ENCODE results near the gene MAP7D2. TPM values are rescaled to one million over a fixed set of nuclear protein-coding genes. Genes with fewer than 3 reads are reported as not detected.

Gene MAP7D2
- total RNA-seq, 4 donors from 2014 or later = 0.19 to 0.83 (median 0.44) TPM

DNA sequence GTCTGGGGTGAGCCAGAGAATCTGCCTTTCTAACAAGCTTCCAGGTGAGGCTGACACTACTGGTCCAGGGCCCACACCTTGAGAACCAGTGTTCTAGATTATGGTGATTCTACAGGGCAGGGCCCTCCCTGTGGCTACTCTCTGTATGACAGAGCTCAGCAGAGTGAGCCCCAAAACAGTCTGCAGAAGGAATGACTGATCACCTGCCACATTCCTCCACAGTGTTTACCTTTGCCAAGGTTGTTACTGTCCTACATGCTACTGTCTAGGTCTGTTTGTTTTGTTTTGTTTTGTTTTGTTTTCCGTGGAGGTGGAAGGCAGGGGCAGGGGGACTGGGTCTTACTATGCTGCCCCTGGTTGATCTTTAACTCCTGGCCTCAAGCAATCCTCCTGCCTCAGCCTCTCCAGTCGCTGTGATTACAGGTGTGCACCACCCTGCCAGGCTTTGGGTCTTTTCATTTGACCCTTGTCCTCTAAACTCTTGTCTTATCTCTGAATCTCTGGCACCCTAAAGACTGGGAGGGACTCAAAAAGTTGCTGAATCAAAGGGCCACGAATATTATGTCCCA lies 45.1 kb downstream of the MAP7D2 start:
- H3K27me3 ChIP-seq = no peaks in the 10 kb centered on the region
- no peak for TF ChIP-seq POLR2AphosphoS5 (IDR thresholded peaks at IDR 0.05)
- TF ChIP-seq, protein P1, sequence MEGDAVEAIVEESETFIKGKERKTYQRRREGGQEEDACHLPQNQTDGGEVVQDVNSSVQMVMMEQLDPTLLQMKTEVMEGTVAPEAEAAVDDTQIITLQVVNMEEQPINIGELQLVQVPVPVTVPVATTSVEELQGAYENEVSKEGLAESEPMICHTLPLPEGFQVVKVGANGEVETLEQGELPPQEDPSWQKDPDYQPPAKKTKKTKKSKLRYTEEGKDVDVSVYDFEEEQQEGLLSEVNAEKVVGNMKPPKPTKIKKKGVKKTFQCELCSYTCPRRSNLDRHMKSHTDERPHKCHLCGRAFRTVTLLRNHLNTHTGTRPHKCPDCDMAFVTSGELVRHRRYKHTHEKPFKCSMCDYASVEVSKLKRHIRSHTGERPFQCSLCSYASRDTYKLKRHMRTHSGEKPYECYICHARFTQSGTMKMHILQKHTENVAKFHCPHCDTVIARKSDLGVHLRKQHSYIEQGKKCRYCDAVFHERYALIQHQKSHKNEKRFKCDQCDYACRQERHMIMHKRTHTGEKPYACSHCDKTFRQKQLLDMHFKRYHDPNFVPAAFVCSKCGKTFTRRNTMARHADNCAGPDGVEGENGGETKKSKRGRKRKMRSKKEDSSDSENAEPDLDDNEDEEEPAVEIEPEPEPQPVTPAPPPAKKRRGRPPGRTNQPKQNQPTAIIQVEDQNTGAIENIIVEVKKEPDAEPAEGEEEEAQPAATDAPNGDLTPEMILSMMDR (IDR thresholded peaks at IDR 0.05) = no peak
- TF ChIP-seq EP300 (IDR thresholded peaks at IDR 0.05) = no peak
- TF ChIP-seq POLR2A (IDR thresholded peaks at IDR 0.05; ENCODE audit: low read depth) = no peak
- H3K4me3 ChIP-seq = no peak overlapping the region
- H3K4me1 ChIP-seq = peaks cover 6 to 14% (median 11%) of the 10 kb centered on the region in 4 donors
- no peaks in the 10 kb centered on the region for H3K9me3 ChIP-seq
- WGBS = 52% methylated on average over 3 of the region's 3 CpGs
- no peaks in the 10 kb centered on the region for H3K36me3 ChIP-seq
- intact Hi-C loops (cut with DNase I) = no loop called here
- H3K27ac ChIP-seq (replicated peaks in 1 of 4) = no peak overlapping the region
- no peak for DNase-seq (ENCODE audit: extremely low spot score)

DNA sequence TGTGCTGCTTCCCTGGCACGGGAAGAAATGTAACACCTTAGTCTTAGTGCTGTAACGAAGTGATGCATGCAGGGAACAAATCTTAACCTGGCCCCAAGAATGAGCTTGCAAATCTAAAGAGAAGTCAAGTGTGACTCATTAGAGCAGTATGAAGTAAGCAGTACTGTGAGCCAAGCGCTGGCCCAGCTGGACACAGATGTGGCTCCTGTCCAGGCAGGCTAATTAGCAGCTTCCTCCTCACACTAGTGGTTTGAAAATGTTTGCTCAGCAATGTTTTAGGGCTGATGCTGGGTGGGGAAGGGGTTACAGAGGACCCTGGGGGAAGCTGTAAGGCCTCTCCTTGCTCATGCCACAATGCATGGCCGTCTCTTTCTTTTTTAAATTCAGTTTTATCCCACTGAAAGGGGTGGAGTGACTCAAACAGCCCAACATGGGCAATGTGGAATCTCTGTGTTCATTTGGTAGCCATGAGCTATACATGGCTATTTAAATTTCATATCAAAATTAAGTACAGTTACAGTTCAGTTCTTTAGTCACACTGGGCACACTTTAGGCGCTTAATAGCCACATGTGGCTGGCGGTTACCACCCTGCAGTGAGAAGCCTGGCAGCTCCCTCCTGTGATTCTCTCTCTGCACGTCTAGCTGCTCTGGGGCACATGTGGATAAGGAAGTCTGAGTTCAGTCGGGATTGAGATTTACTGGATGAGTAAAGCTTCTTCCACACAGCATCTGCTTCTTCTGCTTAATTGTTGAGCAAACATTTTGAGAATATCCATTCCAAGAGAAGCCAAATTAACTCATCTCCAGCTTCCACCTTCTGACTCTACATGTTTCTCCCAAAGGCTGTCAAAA lies 48.8 kb downstream of the MAP7D2 start:
- peak; percentile 91 for DNase-seq (ENCODE audit: extremely low spot score)
- H3K4me1 ChIP-seq = peaks cover 6 to 14% (median 11%) of the 10 kb centered on the region in 4 donors
- H3K4me3 ChIP-seq = no peak overlapping the region
- peak overlapping the region in 1 of 4 donors; percentile 47 for H3K27ac ChIP-seq (replicated peaks in 1 of 4)
- no peaks in the 10 kb centered on the region for H3K36me3 ChIP-seq
- no peaks in the 10 kb centered on the region for H3K27me3 ChIP-seq
- 32% methylated on average over 8 of the region's 8 CpGs for WGBS
- TF ChIP-seq POLR2AphosphoS5 (IDR thresholded peaks at IDR 0.05) = peak; percentile 46 to 52
- no peak for TF ChIP-seq POLR2A (IDR thresholded peaks at IDR 0.05; ENCODE audit: low read depth)
- intact Hi-C loops (cut with DNase I) = loop anchor here (10.0 kb wide), 1 partner anchor 163 kb away; no protein-coding TSS in a partner anchor
- H3K9me3 ChIP-seq = no peaks in the 10 kb centered on the region

DNA sequence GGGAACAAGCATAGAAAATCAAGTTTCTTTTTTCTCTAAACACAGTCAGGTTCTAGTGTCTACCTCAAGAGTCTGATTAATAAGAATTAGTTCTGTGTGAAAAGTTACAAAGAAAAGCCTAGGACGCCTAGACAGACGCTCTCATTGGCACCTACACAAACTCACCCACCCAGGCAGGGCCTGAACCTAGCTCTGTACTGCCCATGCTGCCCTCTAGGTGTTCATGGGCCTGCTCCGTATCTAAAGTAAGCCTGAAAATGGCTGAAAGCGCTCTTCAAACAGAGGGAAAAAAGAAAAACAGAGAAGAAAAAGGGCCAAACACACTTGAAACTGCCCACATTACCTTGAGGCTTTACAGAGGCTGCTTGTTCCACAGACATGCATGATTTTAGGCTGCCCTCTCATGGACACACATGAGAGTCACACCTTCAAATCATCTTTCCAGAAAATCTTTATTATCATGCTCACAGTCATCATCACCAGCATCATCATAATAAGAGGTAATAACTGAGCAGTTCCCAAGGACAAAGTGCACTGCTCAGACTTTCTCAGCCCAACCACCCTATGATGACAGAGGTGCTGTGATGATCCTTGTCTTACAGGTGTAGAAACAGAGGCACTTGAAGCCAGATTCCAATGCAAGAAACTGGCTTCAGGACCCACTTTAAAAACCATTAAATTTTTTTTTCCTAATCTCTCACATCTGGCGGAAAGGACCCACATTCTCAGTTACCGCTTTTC lies 49.6 kb downstream of the MAP7D2 start:
- WGBS = 46% methylated on average over 6 of the region's 6 CpGs
- no peak for DNase-seq (ENCODE audit: extremely low spot score)
- intact Hi-C loops (cut with DNase I) = loop anchor here (10.0 kb wide), 1 partner anchor 162 kb away; no protein-coding TSS in a partner anchor
- H3K27me3 ChIP-seq = no peaks in the 10 kb centered on the region
- no peak overlapping the region for H3K4me3 ChIP-seq
- peaks cover 6 to 14% (median 11%) of the 10 kb centered on the region in 4 donors for H3K4me1 ChIP-seq
- TF ChIP-seq POLR2AphosphoS5 (IDR thresholded peaks at IDR 0.05) (no peak), EP300 (IDR thresholded peaks at IDR 0.05) (no peak), POLR2A (IDR thresholded peaks at IDR 0.05; ENCODE audit: low read depth) (no peak)
- TF ChIP-seq, protein P1 (IDR thresholded peaks at IDR 0.05) = peak in 2 of 3 experiments; percentile 17 to 34
- H3K9me3 ChIP-seq = no peaks in the 10 kb centered on the region
- peak overlapping the region in 1 of 4 donors; percentile 47 for H3K27ac ChIP-seq (replicated peaks in 1 of 4)
- no peaks in the 10 kb centered on the region for H3K36me3 ChIP-seq

DNA sequence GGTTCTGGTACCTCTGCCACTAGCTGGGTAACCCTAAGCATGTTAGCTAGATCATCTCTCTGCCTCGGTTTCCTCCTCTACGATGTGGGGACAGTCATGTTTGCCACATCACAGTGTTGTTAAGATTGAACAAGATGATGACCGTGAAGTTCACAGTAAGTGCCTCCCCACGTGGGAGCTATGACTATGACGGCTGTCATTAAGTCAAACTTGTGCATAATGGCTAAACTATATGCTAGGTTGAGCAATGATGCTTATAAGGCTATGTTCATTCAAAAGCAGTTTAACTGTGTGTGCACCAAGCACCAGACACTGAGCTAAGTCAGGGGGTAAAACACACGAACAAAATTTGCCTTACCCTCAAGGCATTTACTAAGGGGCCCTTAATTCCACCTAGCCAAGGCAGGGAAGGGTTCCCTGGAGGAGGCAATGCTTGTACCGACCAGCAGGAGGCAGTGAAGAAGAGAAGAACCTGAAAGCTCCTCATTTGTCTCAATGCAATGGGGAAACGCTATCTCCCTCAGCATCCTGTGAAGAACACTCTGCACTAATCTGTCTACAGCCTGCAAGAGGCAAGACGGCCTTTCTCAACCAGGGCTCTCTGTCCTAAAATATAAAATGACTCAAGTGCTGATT lies 52.9 kb downstream of the MAP7D2 start:
- no peak for DNase-seq (ENCODE audit: extremely low spot score)
- H3K4me1 ChIP-seq = peaks cover 6 to 14% (median 11%) of the 10 kb centered on the region in 4 donors
- whole genome bisulfite sequencing = 64% methylated on average over 9 of the region's 9 CpGs
- TF ChIP-seq POLR2A (IDR thresholded peaks at IDR 0.05; ENCODE audit: low read depth) (no peak), POLR2AphosphoS5 (IDR thresholded peaks at IDR 0.05) (no peak), EP300 (IDR thresholded peaks at IDR 0.05) (no peak)
- TF ChIP-seq, protein P1 (IDR thresholded peaks at IDR 0.05) = no peak
- H3K36me3 ChIP-seq = no peaks in the 10 kb centered on the region
- H3K9me3 ChIP-seq = no peaks in the 10 kb centered on the region
- intact Hi-C loops (cut with DNase I) = loop anchor here (10.0 kb wide), 1 partner anchor 159 kb away; no protein-coding TSS in a partner anchor
- no peaks in the 10 kb centered on the region for H3K27me3 ChIP-seq
- no peak overlapping the region for H3K27ac ChIP-seq (replicated peaks in 1 of 4)
- H3K4me3 ChIP-seq = no peak overlapping the region

Measured in esophagus muscularis mucosa (tissue), 4 donors.